GM12878 (cell line): ENCODE measurements around the gene LRRC23. TPM values are rescaled to one million over a fixed set of nuclear protein-coding genes. Genes with fewer than 3 reads are reported as not detected.

ENCODE experiments used
- CREM ChIP-seq: IDR thresholded peaks from 2 replicates; pipeline ENCODE4 v1.6.1; 2014; ENCODE audit warnings: antibody characterized with exemption, low read depth
- ETV6 ChIP-seq, 2 experiments: fragments of 450-650 bp in 1 of 2; IDR thresholded peaks in 1 of 2; conservative IDR thresholded peaks in 1 of 2; 2 replicates each; pipeline ENCODE4 v1.6.1; 2014; ENCODE audit warnings: antibody characterized with exemption in 1 of 2, borderline replicate concordance in 1 of 2, low read depth in 1 of 2, mild to moderate bottlenecking in 1 of 2, moderate library complexity in 1 of 2
- IKZF1 ChIP-seq: fragments of 450-650 bp; conservative IDR thresholded peaks from 2 replicates; pipeline ENCODE4 v1.6.1; 2017; ENCODE audit warnings: antibody characterized with exemption, mild to moderate bottlenecking
- IKZF2 ChIP-seq, 2 experiments: fragments of 450-650 bp; IDR thresholded peaks; 2 replicates each; pipeline ENCODE4 v1.6.1; 2017; ENCODE audit warnings: mild to moderate bottlenecking in 2 of 2, moderate library complexity in 2 of 2
- JUND ChIP-seq: IDR thresholded peaks from 2 replicates; pipeline ENCODE4 v1.6.1; 2012; ENCODE audit warnings: low read depth, mild to moderate bottlenecking, low read length, improper control_type of control experiment, moderate library complexity
- NRF1 ChIP-seq: conservative IDR thresholded peaks from 2 replicates; pipeline ENCODE4 v1.6.1; 2011; ENCODE audit warnings: mild to moderate bottlenecking, low read depth, low read length, improper control_type of control experiment
- PAX5 ChIP-seq: IDR thresholded peaks from 2 replicates; pipeline ENCODE4 v1.6.1; 2011; ENCODE audit warnings: low read depth, low read length, borderline replicate concordance
- PBX3 ChIP-seq: IDR thresholded peaks from 2 replicates; pipeline ENCODE4 v1.6.1; 2011; ENCODE audit warnings: mild to moderate bottlenecking, low read depth, low read length, moderate library complexity; ENCODE audit not compliant: insufficient replicate concordance
- RAD21 ChIP-seq: IDR thresholded peaks from 2 replicates; pipeline ENCODE4 v1.6.1; 2011; ENCODE audit warnings: mild to moderate bottlenecking, low read depth, low read length, moderate library complexity; ENCODE audit not compliant: insufficient read depth
- RB1 ChIP-seq: fragments of 450-650 bp; formaldehyde crosslinking; IDR thresholded peaks from 2 replicates; pipeline ENCODE4 v1.6.1; 2017; ENCODE audit warnings: mild to moderate bottlenecking, borderline replicate concordance
- SIN3A ChIP-seq: IDR thresholded peaks from 2 replicates; pipeline ENCODE4 v1.6.1; 2012; ENCODE audit warnings: low read depth, low read length, improper control_type of control experiment
- SMAD5 ChIP-seq: IDR thresholded peaks from 2 replicates; pipeline ENCODE4 v1.6.1; 2016; ENCODE audit warnings: antibody characterized with exemption, low read depth
- SMARCA5 ChIP-seq: fragments of 450-650 bp; IDR thresholded peaks from 2 replicates; pipeline ENCODE4 v1.6.1; 2017; ENCODE audit warnings: mild to moderate bottlenecking
- ZZZ3 ChIP-seq: IDR thresholded peaks from 2 replicates; pipeline ENCODE4 v1.6.1; 2011; ENCODE audit warnings: low read depth; ENCODE audit not compliant: control insufficient read depth, insufficient read length
- polyA plus RNA-seq, 11 experiments: library from polyadenylated mRNA; depleted of rRNA in 4 of 11; unstranded in 6 of 11; stranded (reverse) in 5 of 11; fragments of >200 nt; fragmentation: Nextera tagmentation in 4 of 11; fragmentation: Illumina TruSeq in 1 of 11; extraction: Ambion mirVana in 4 of 11; extraction: Trizol in 1 of 11; gene quantifications; 1 replicate in 1 of 11; 2 replicates in 10 of 11; pipeline versions ENCODE4 v1.2.1 to v1.2.3, GENCODE V29; 2011 to 2016; ENCODE audit warnings: inconsistent platforms in 2 of 11, missing spikeins in 2 of 11, low read depth in 1 of 11
- total RNA-seq, 4 experiments: library from RNA; depleted of rRNA in 3 of 4; stranded (reverse); fragments of >200 nt in 3 of 4; fragmentation: Illumina TruSeq in 1 of 4; extraction: Trizol in 1 of 4; gene quantifications; 2 replicates each; pipeline versions ENCODE4 v1.2.1 to v1.2.3, GENCODE V29; 2013 to 2021
- TF ChIP-seq, protein P1 (sequence below): fragments of 450-650 bp; formaldehyde crosslinking; IDR thresholded peaks from 2 replicates; pipeline ENCODE4 v1.5.0; 2022; ENCODE audit warnings: mild to moderate bottlenecking, missing genetic modification characterization
- TF ChIP-seq, protein P2 (sequence below): IDR thresholded peaks from 2 replicates; pipeline ENCODE4 v1.6.1; 2012; ENCODE audit warnings: low read depth, low read length, improper control_type of control experiment
- TF ChIP-seq, protein P3 (sequence below), 3 experiments: IDR thresholded peaks in 2 of 3; conservative IDR thresholded peaks in 1 of 3; 2 replicates each; pipeline ENCODE4 v1.5.1; 2011; ENCODE audit warnings: low read depth in 3 of 3, low read length in 3 of 3, mild to moderate bottlenecking in 3 of 3, control low read depth in 2 of 3, moderate library complexity in 2 of 3, inconsistent platforms in 1 of 3, mixed read lengths in 1 of 3; ENCODE audit not compliant: control insufficient read depth in 2 of 3, insufficient read depth in 1 of 3; ENCODE audit errors: extremely low read depth in 1 of 3
- TF ChIP-seq, protein P4 (sequence below): fragments of 450-650 bp; IDR thresholded peaks from 2 replicates; pipeline ENCODE4 v1.6.1; 2017; ENCODE audit warnings: mild to moderate bottlenecking, moderate library complexity

Gene LRRC23
- total and polyA plus RNA-seq, 10 of the 15 experiments (the other 5 are each of a cell fraction or from before 2014, with no cell fraction given) = 1.4 to 6.9 (median 3.4) TPM

DNA sequence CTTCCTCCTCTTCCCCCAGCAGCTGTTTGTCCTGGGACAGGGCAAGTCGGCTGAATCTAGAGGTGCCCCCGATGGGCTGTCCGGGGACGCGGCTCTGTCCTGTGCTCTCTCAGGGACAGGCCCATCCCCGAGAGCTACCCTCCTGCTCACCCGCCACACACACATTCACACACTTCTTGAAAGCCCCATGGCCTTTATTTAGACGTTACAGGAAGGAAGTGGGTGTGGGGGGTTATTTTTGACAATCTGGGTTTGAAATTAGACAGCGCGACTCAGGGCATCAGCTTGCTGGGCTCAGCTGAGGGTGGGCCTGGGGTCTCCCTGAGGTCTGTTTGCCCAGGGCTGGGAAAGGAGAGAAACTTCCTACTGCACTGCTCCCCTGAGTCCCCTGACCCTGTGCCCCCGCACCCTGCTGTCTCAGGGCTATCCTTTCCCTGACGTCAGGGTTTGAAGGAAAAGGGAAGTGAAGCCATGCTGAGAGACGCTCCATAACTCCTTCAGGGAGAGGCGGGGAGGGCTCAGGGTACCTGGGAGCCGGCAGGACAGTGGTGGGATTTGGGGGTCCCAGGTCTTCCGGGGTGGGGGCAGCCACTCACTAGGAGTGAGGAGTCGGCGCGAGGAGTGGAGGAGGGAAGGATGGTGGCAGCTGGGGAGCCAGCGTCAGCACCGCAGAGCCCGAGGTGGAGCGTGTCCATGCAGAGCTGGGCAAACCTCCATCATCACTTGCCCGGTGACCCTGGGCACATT, 54.6 kb downstream of the LRRC23 start (continued):
- TF ChIP-seq, protein P1, sequence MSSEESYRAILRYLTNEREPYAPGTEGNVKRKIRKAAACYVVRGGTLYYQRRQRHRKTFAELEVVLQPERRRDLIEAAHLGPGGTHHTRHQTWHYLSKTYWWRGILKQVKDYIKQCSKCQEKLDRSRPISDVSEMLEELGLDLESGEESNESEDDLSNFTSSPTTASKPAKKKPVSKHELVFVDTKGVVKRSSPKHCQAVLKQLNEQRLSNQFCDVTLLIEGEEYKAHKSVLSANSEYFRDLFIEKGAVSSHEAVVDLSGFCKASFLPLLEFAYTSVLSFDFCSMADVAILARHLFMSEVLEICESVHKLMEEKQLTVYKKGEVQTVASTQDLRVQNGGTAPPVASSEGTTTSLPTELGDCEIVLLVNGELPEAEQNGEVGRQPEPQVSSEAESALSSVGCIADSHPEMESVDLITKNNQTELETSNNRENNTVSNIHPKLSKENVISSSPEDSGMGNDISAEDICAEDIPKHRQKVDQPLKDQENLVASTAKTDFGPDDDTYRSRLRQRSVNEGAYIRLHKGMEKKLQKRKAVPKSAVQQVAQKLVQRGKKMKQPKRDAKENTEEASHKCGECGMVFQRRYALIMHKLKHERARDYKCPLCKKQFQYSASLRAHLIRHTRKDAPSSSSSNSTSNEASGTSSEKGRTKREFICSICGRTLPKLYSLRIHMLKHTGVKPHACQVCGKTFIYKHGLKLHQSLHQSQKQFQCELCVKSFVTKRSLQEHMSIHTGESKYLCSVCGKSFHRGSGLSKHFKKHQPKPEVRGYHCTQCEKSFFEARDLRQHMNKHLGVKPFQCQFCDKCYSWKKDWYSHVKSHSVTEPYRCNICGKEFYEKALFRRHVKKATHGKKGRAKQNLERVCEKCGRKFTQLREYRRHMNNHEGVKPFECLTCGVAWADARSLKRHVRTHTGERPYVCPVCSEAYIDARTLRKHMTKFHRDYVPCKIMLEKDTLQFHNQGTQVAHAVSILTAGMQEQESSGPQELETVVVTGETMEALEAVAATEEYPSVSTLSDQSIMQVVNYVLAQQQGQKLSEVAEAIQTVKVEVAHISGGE = no peak
- TF ChIP-seq ETV6 (conservative IDR thresholded peaks at IDR 0.05 in 1 of 2, IDR thresholded peaks at IDR 0.05 in 1 of 2; ENCODE audit: borderline replicate concordance in 1 of 2, low read depth in 1 of 2) = peak in 1 of 2 experiments; percentile 93; a peak in 2 of 4 replicates
- TF ChIP-seq CREM = peak; percentile 94
- peak; percentile 7 for TF ChIP-seq PBX3
- TF ChIP-seq IKZF2 (IDR thresholded peaks at IDR 0.05) = peak; percentile 99
- TF ChIP-seq RAD21 = peak; percentile 15; the same call in 1 of the 2 replicates
- no peak for TF ChIP-seq SMARCA5
- TF ChIP-seq JUND = 0 out of 2 replicates have a peak, but pooled peaks have one; percentile 55
- no peak for TF ChIP-seq NRF1
- no peak for TF ChIP-seq ZZZ3
- TF ChIP-seq, protein P2, sequence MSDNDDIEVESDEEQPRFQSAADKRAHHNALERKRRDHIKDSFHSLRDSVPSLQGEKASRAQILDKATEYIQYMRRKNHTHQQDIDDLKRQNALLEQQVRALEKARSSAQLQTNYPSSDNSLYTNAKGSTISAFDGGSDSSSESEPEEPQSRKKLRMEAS = peak; percentile 32; the same call in 1 of the 2 replicates
- peak; percentile 38 for TF ChIP-seq SMAD5
- TF ChIP-seq IKZF1 = peak; percentile 99
- TF ChIP-seq, protein P3, sequence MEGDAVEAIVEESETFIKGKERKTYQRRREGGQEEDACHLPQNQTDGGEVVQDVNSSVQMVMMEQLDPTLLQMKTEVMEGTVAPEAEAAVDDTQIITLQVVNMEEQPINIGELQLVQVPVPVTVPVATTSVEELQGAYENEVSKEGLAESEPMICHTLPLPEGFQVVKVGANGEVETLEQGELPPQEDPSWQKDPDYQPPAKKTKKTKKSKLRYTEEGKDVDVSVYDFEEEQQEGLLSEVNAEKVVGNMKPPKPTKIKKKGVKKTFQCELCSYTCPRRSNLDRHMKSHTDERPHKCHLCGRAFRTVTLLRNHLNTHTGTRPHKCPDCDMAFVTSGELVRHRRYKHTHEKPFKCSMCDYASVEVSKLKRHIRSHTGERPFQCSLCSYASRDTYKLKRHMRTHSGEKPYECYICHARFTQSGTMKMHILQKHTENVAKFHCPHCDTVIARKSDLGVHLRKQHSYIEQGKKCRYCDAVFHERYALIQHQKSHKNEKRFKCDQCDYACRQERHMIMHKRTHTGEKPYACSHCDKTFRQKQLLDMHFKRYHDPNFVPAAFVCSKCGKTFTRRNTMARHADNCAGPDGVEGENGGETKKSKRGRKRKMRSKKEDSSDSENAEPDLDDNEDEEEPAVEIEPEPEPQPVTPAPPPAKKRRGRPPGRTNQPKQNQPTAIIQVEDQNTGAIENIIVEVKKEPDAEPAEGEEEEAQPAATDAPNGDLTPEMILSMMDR (IDR thresholded peaks at IDR 0.05 in 2 of 3, conservative IDR thresholded peaks at IDR 0.05 in 1 of 3; ENCODE audit: control insufficient read depth in 2 of 3, extremely low read depth in 1 of 3, insufficient read depth in 1 of 3, low read depth in 3 of 3, low read length in 3 of 3) = no peak
- peak; percentile 69; the same call in 1 of the 2 replicates for TF ChIP-seq RB1
- TF ChIP-seq PAX5 = peak; percentile 21; the same call in 1 of the 2 replicates
- TF ChIP-seq SIN3A = peak; percentile 79; the same call in 1 of the 2 replicates
- TF ChIP-seq, protein P4, sequence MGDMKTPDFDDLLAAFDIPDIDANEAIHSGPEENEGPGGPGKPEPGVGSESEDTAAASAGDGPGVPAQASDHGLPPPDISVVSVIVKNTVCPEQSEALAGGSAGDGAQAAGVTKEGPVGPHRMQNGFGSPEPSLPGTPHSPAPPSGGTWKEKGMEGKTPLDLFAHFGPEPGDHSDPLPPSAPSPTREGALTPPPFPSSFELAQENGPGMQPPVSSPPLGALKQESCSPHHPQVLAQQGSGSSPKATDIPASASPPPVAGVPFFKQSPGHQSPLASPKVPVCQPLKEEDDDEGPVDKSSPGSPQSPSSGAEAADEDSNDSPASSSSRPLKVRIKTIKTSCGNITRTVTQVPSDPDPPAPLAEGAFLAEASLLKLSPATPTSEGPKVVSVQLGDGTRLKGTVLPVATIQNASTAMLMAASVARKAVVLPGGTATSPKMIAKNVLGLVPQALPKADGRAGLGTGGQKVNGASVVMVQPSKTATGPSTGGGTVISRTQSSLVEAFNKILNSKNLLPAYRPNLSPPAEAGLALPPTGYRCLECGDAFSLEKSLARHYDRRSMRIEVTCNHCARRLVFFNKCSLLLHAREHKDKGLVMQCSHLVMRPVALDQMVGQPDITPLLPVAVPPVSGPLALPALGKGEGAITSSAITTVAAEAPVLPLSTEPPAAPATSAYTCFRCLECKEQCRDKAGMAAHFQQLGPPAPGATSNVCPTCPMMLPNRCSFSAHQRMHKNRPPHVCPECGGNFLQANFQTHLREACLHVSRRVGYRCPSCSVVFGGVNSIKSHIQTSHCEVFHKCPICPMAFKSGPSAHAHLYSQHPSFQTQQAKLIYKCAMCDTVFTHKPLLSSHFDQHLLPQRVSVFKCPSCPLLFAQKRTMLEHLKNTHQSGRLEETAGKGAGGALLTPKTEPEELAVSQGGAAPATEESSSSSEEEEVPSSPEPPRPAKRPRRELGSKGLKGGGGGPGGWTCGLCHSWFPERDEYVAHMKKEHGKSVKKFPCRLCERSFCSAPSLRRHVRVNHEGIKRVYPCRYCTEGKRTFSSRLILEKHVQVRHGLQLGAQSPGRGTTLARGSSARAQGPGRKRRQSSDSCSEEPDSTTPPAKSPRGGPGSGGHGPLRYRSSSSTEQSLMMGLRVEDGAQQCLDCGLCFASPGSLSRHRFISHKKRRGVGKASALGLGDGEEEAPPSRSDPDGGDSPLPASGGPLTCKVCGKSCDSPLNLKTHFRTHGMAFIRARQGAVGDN = peak; percentile 93
